Measurements from ENCODE around the gene UBTD2.

The UBTD2 gene

GRCh38 chr5:172313915-172314314, 30.4 kb upstream of the UBTD2 start:
- no peak for TF ChIP-seq CTCF (conservative IDR thresholded peaks at IDR 0.05)
- no peak overlapping the region for H3K27ac ChIP-seq

GRCh38 chr5:172312286-172312685, 28.7 kb upstream of the UBTD2 start:
- TF ChIP-seq CTCF (conservative IDR thresholded peaks at IDR 0.05), result no peak
- no peak overlapping the region for H3K27ac ChIP-seq

GRCh38 chr5:172311605-172312004, 28.0 kb upstream of the UBTD2 start:
- no peak overlapping the region for H3K27ac ChIP-seq
- TF ChIP-seq CTCF (conservative IDR thresholded peaks at IDR 0.05), result no peak

- no peak for TF ChIP-seq CTCF (conservative IDR thresholded peaks at IDR 0.05)
- H3K27ac ChIP-seq, result no peak overlapping the region
These were observed 27.5 kb upstream of the UBTD2 start for GRCh38 chr5:172311026-172311425.

GRCh38 chr5:172305380-172305779, 21.8 kb upstream of the UBTD2 start:
- TF ChIP-seq CTCF (conservative IDR thresholded peaks at IDR 0.05), result no peak
- H3K27ac ChIP-seq, result no peak overlapping the region

- no peak for TF ChIP-seq CTCF (conservative IDR thresholded peaks at IDR 0.05)
- H3K27ac ChIP-seq, result no peak overlapping the region
These were observed 20.2 kb upstream of the UBTD2 start for GRCh38 chr5:172303572-172304335.

GRCh38 chr5:172303162-172303561, 19.6 kb upstream of the UBTD2 start:
- no peak for TF ChIP-seq CTCF (conservative IDR thresholded peaks at IDR 0.05)

More at GRCh38 chr5:172303162-172303561, 19.6 kb upstream of the UBTD2 start:
- no peak overlapping the region for H3K27ac ChIP-seq

All from VCaP (cell line).